Stimulated activated CD4-positive, alpha-beta T cell treated with anti-CD3 and anti-CD28 coated beads, TNF-alpha, amount 100 ng/mL, for 4 hours (primary cell): ENCODE measurements around the gene YOD1.
"Not testable (repeated sequence)": the region's sequence is repeated elsewhere in the genome, so short reads cannot be mapped to it uniquely, and the experiment has no call there.

Experiments used
- DNase-seq, 3 experiments: peaks; one replicate each; pipeline ENCODE4 v3.0.0-alpha.2; 2020; ENCODE audit warnings: low read depth in 3 of 3

Gene YOD1

GRCh38 chr1:207049974-207050391 is 1.0 kb downstream of the YOD1 start:
- peak in 2 of 3 experiments; percentile 18 to 41 for DNase-seq

GRCh38 chr1:207049514-207049913 is 1.5 kb downstream of the YOD1 start:
- DNase-seq: no peak

- DNase-seq: no peak
Measured at GRCh38 chr1:207049054-207049453, 2.0 kb downstream of the YOD1 start.

GRCh38 chr1:207048041-207048440 is 3.0 kb downstream of the YOD1 start:
- no peak for DNase-seq

- no peak for DNase-seq
Measured at GRCh38 chr1:207047505-207047904, 3.5 kb downstream of the YOD1 start.

- DNase-seq: no peak
Measured at GRCh38 chr1:207045453-207045852, 5.6 kb downstream of the YOD1 start.

- DNase-seq: not testable (repeated sequence)
Measured at GRCh38 chr1:207041397-207041796, 9.6 kb downstream of the YOD1 start.

- no peak for DNase-seq
Measured at GRCh38 chr1:207040181-207040533, 10.9 kb downstream of the YOD1 start.

GRCh38 chr1:207039380-207040180 is 11.4 kb downstream of the YOD1 start:
- DNase-seq: no peak

GRCh38 chr1:207036865-207037264 is 14.1 kb downstream of the YOD1 start:
- DNase-seq: no peak

GRCh38 chr1:207035877-207036551 is 15.0 kb downstream of the YOD1 start:
- DNase-seq: no peak

GRCh38 chr1:207034998-207035397 is 16.0 kb downstream of the YOD1 start:
- DNase-seq: no peak

GRCh38 chr1:207034208-207034607 is 16.8 kb downstream of the YOD1 start:
- DNase-seq: no peak

- DNase-seq: no peak
Measured at GRCh38 chr1:207033302-207033701, 17.7 kb downstream of the YOD1 start.

- DNase-seq: no peak
Measured at GRCh38 chr1:207032528-207033017, 18.4 kb downstream of the YOD1 start, which contains the start of gene C1orf116. C1orf116 (minus strand) TSS chr1:207032756; CDS start chr1:207027598, 5,158 bp downstream.

- no peak for DNase-seq
Measured at GRCh38 chr1:207031632-207032264, 19.3 kb downstream of the YOD1 start.

- DNase-seq: no peak
Measured at GRCh38 chr1:207031016-207031415, 20.0 kb downstream of the YOD1 start.

- DNase-seq: no peak
Measured at GRCh38 chr1:207030522-207031009, 20.4 kb downstream of the YOD1 start.

GRCh38 chr1:207029701-207030521 is 21.1 kb downstream of the YOD1 start:
- no peak for DNase-seq

- DNase-seq: no peak
Measured at GRCh38 chr1:207028884-207029650, 21.9 kb downstream of the YOD1 start.

- DNase-seq: no peak
Measured at GRCh38 chr1:207027921-207028320, 23.1 kb downstream of the YOD1 start.
